Right lobe of liver (tissue), 4 donors: ENCODE data around the gene GATC.

Source experiments
- CTCF ChIP-seq, 4 donors: fragments of 200-600 bp in 3 of 4; fragments of 450-650 bp in 1 of 4; IDR thresholded peaks; one replicate each; pipeline versions ENCODE4 v1.5.1 to v1.8.0; 2016 to 2022; ENCODE audit warnings: antibody characterized with exemption in 4 of 4, mild to moderate bottlenecking in 2 of 4
- POLR2A ChIP-seq: fragments of 450-650 bp; IDR thresholded peaks from one replicate; pipeline ENCODE4 v1.6.1; 2017; ENCODE audit warnings: antibody characterized with exemption, mild to moderate bottlenecking
- donor health status: DM: no; HTN: no; CAD: no.
- donor health status: DM: no; HTN: no; CAD: no.
- donor health status: DM: no; HTN: yes; CAD: no.

- TF ChIP-seq CTCF (IDR thresholded peaks at IDR 0.05) (no peak), POLR2A (no peak)
Measured at GRCh38 chr12:120412421-120412820, 33.8 kb upstream of the GATC start.
